ENCODE results near the gene ABITRAM.

DNA sequence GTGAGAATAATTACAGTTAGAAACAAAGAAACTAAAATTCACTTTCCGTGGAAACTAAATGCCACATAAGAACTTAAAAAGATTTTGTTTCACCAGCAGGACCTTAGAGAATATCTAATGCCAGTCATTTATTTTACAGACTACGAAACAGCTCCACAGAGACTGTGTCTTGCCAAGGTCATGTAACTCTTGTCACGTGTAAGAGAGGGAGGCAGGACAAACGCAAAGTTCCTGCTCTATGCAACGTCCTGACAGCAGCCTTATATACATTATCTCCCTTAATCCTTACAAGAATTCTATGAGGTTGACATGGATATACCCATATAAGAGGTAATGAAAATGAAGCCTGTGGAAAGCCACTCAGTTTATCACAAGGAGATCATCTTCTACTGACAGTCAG, 39.7 kb downstream of the ABITRAM start:
- TF ChIP-seq POLR2A (IDR thresholded peaks at IDR 0.05; ENCODE audit: low read depth, low read length) (no peak), POLR2AphosphoS5 (IDR thresholded peaks at IDR 0.05; ENCODE audit: low read depth, low read length) (no peak)
